Tibial nerve (tissue), 4 donors: ENCODE data around the gene MSI1. TPM values are rescaled to one million over a fixed set of nuclear protein-coding genes. Genes with fewer than 3 reads are reported as not detected.

Experiments used
- DNase-seq, 2 donors: peaks; one replicate each; pipeline ENCODE4 v3.0.0-alpha.2; 2019; ENCODE audit warnings: low spot score in 2 of 2
- H3K27ac ChIP-seq, 4 donors: fragments of 200-600 bp; sonication (generic) in 3 of 4; one replicate each; pipeline ENCODE4 v1.5.1; 2017 to 2019; ENCODE audit warnings: mild to moderate bottlenecking in 1 of 4
- H3K27me3 ChIP-seq, 2 donors: fragments of 200-600 bp; sonication (generic) in 1 of 2; one replicate each; pipeline versions ENCODE4 v1.5.1 to v1.6.0; 2017 to 2019
- H3K36me3 ChIP-seq, 3 donors: fragments of 200-600 bp; sonication (generic); one replicate each; pipeline ENCODE4 v1.5.1; 2018 to 2019
- H3K4me1 ChIP-seq, 4 donors: fragments of 200-600 bp; sonication (generic) in 3 of 4; one replicate each; pipeline ENCODE4 v1.5.1; 2017 to 2019
- H3K4me3 ChIP-seq, 4 donors: fragments of 200-600 bp; sonication (generic) in 3 of 4; one replicate each; pipeline ENCODE4 v1.5.1; 2017 to 2019; ENCODE audit warnings: mild to moderate bottlenecking in 1 of 4, moderate library complexity in 1 of 4
- H3K9me3 ChIP-seq, 4 donors: fragments of 200-600 bp; sonication (generic) in 3 of 4; one replicate each; pipeline ENCODE4 v1.5.1; 2017 to 2019
- EP300 ChIP-seq, 2 donors: sonication (generic); formaldehyde crosslinking; IDR thresholded peaks; one replicate each; pipeline ENCODE4 v1.6.1; 2017; ENCODE audit warnings: antibody characterized with exemption in 2 of 2, mild to moderate bottlenecking in 1 of 2
- POLR2A ChIP-seq, 2 donors: fragments of 450-650 bp; IDR thresholded peaks; one replicate each; pipeline ENCODE4 v1.6.1; 2017; ENCODE audit warnings: antibody characterized with exemption in 2 of 2, mild to moderate bottlenecking in 2 of 2, moderate library complexity in 2 of 2
- WGBS, 2 donors: methylation state at CpG; one replicate each; pipeline ENCODE4 v1.1.5; 2018; 5-methylcytosine and 5-hydroxymethylcytosine counted together
- total RNA-seq, 4 donors: library from RNA; depleted of rRNA; stranded (reverse); fragments of >200 nt; gene quantifications; one replicate each; pipeline ENCODE4 v1.1.0, GENCODE V29; 2016
- TF ChIP-seq, protein P1 (sequence below), 5 experiments: fragments of 200-600 bp in 3 of 5; fragments of 450-650 bp in 2 of 5; sonication (generic) in 3 of 5; IDR thresholded peaks; one replicate each; pipeline ENCODE4 v1.5.1; 2016 to 2019; ENCODE audit warnings: antibody characterized with exemption in 5 of 5, mild to moderate bottlenecking in 3 of 5, moderate library complexity in 2 of 5

MSI1 gene
- total RNA-seq, 4 donors from 2014 or later, result 0.22 to 1.2 (median 0.59) TPM; not detected in 1

DNA sequence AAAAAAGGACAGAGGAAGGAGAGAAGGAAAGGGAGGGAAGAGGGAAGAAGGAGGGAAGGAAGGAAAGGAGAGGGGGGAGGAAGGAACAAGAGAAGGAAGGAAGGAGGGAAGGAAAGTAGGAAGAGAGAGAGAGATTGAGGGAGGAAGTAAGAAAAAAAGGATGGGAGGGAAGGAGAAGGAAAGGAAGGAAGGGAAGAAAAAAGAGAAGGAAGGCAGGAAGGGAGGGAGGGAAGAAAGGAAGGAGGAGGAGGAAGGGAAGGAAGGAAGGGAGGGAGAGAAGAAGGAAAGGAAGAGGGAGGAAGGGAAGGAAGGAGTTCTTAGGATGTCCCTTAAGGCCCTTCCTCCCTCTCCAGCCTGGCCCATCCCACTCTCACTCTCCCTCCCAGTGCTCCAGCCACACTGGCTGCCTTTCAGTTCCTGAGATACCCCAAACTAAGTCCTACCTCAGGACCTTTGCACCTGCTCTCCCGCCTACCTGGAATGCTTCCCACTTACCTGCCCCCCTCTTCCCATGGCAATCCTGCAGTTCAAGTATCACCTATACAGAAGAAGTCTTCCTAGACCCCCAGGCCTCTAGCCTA lies 21.7 kb upstream of the MSI1 start:
- H3K27me3 ChIP-seq, result peaks cover 0 to 49% of the 10 kb centered on the region in 2 donors

DNA sequence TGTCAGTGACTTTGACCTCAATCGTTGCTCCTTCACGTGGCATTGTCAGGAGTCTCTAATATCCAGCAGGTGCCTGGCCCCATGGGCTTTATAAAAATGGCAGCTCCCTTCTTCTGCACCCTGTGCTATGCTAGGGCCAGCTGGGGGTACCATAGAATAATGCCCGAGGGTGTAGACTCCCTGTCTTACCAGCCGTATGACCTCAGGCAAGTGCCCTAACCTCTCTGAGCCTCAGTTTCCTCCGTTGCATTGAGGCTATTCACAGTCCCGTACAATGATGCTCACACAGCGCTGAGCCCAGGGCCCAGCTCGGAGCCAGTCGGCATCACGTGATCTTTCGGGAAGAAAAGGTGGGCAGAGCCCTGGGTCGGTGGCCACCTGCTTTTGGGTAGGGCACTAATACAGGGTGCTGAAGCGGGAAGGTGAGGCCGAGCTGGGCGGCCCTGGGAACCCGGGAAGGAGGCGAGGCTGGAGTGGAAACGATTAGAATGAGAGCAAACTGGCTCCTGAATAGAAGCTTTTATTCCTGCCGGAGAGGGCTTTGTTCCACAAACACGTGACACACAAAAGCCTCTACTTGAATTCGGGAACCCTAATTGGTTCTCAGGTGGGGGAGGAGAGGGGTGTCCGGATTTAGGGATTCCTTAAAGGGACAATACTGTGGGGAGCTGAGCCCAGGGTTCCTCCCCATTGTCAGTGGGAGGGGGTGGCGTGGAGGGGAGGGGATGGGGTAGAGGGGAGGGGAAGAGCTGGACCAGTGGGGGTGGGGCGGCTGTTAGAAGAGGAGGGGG lies 19.9 kb upstream of the MSI1 start:
- Histone ChIP-seq H3K9me3 (no peaks in the 10 kb centered on the region), H3K27ac (no peak overlapping the region), H3K4me3 (peak overlapping the region in 2 of 4 donors; percentile 5 to 21), H3K36me3 (no peaks in the 10 kb centered on the region), H3K4me1 (peaks cover 0 to 12% (median 0%) of the 10 kb centered on the region in 4 donors), H3K27me3 (peaks cover 0 to 33% of the 10 kb centered on the region in 2 donors)
- DNase-seq, result no peak
- WGBS, 2 donors, result 6 to 9% methylated on average over 23 to 24 of the region's 24 CpGs
- TF ChIP-seq POLR2A (IDR thresholded peaks at IDR 0.05), result no peak
- TF ChIP-seq, protein P1, sequence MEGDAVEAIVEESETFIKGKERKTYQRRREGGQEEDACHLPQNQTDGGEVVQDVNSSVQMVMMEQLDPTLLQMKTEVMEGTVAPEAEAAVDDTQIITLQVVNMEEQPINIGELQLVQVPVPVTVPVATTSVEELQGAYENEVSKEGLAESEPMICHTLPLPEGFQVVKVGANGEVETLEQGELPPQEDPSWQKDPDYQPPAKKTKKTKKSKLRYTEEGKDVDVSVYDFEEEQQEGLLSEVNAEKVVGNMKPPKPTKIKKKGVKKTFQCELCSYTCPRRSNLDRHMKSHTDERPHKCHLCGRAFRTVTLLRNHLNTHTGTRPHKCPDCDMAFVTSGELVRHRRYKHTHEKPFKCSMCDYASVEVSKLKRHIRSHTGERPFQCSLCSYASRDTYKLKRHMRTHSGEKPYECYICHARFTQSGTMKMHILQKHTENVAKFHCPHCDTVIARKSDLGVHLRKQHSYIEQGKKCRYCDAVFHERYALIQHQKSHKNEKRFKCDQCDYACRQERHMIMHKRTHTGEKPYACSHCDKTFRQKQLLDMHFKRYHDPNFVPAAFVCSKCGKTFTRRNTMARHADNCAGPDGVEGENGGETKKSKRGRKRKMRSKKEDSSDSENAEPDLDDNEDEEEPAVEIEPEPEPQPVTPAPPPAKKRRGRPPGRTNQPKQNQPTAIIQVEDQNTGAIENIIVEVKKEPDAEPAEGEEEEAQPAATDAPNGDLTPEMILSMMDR (IDR thresholded peaks at IDR 0.05), result no peak
- TF ChIP-seq EP300 (IDR thresholded peaks at IDR 0.05), result no peak

More for the DNA sequence above, 21.7 kb upstream of the MSI1 start:
- Histone ChIP-seq H3K4me1 (peaks cover 0 to 12% (median 0%) of the 10 kb centered on the region in 4 donors), H3K27ac (no peak overlapping the region), H3K4me3 (no peak overlapping the region), H3K36me3 (no peaks in the 10 kb centered on the region), H3K9me3 (no peaks in the 10 kb centered on the region)
- DNase-seq, result no peak
- TF ChIP-seq EP300 (IDR thresholded peaks at IDR 0.05), result no peak
- TF ChIP-seq POLR2A (IDR thresholded peaks at IDR 0.05), result no peak
- TF ChIP-seq, protein P1 (IDR thresholded peaks at IDR 0.05), result no peak
- 91 to 96% methylated on average over 1 of the region's 1 CpG for WGBS, 2 donors

DNA sequence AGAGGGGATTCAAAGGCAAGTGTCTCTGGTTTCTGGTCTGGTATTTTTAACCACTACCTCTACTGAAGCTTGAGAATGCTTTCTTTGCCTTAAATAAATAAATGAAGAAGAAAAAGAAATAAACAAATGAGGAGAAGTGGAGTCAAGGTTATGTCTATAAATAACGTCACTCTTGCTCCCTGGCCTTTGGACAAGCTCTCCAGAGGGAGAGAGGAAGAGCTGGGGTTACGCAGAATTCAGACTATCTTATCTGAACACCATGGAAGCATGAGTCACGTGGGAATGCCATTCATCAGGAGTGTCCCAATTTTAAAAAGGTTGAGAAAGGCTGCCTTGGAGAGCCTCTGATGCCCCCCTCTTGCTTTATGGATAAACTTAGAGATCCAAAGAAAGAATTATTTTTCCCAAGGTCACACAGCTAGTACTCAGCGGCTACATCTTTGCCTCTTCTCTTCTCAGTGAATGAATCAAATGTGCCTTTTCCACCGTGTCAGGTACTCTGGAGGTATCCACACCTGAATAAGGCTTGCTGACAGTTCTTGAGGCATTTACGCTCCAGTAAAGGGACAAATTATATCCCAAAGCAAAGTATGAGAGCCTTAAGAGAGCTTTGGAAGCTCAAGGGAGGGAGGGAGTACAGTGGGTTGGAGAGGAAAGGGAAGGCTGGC lies 12.9 kb upstream of the MSI1 start:
- no peak for DNase-seq
- Histone ChIP-seq H3K27ac (no peak overlapping the region), H3K9me3 (no peaks in the 10 kb centered on the region), H3K27me3 (peaks cover 0 to 38% of the 10 kb centered on the region in 2 donors), H3K36me3 (no peaks in the 10 kb centered on the region), H3K4me3 (no peak overlapping the region), H3K4me1 (no peaks in the 10 kb centered on the region)
- WGBS, 2 donors, result 53 to 60% methylated on average over 6 of the region's 6 CpGs
- TF ChIP-seq EP300 (IDR thresholded peaks at IDR 0.05), result no peak
- TF ChIP-seq, protein P1 (IDR thresholded peaks at IDR 0.05), result no peak
- TF ChIP-seq POLR2A (IDR thresholded peaks at IDR 0.05), result no peak

DNA sequence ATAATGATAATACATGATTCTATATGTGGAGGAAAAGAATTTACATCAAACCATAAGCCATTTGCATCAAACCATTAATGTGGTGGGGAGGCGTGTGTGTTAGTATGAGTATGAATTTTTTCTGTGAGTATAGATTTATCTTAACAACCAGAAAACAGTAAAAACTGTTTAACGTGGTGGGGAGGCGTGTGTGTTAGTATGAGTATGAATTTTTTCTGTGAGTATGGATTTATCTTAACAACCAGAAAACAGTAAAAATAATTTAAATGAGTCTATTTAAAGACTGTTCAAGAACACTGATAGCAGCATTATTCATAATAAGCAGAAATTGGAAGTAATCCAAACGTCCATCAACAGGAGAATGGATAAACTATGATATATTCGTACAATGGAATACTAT lies 9.1 kb upstream of the MSI1 start:
- WGBS, 2 donors, result 56 to 60% methylated on average over 5 of the region's 5 CpGs
- Histone ChIP-seq H3K9me3 (no peaks in the 10 kb centered on the region), H3K4me1 (no peaks in the 10 kb centered on the region), H3K27me3 (peaks cover 0 to 60% of the 10 kb centered on the region in 2 donors), H3K27ac (no peak overlapping the region), H3K36me3 (no peaks in the 10 kb centered on the region), H3K4me3 (no peak overlapping the region)
- no peak for TF ChIP-seq EP300 (IDR thresholded peaks at IDR 0.05)
- TF ChIP-seq POLR2A (IDR thresholded peaks at IDR 0.05), result no peak
- TF ChIP-seq, protein P1 (IDR thresholded peaks at IDR 0.05), result no peak
- no peak for DNase-seq

DNA sequence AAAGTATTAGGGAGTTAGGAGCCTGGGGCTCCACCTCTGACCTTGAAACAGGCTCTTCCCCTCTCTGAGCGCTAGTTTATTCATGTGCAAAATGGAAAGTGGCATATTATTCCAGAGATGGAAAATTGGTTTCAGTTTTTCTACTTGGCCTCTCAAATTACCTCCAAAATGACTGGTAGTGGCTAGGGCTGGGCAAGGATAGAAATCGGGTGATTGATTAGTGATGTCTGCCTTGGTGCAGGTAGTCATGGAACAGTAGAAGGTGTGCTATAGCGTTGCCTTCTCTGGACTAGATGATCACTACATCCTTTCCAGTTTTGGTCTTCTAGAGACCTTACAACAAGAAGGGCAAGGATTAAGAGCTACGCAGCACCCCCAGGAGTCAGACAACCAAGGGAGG lies 8.6 kb upstream of the MSI1 start:
- 87 to 89% methylated on average over 4 of the region's 4 CpGs for WGBS, 2 donors
- Histone ChIP-seq H3K27ac (no peak overlapping the region), H3K27me3 (peaks cover 0 to 62% of the 10 kb centered on the region in 2 donors)

More for the DNA sequence above, 8.6 kb upstream of the MSI1 start:
- TF ChIP-seq EP300 (IDR thresholded peaks at IDR 0.05) (no peak), POLR2A (IDR thresholded peaks at IDR 0.05) (no peak)
- TF ChIP-seq, protein P1 (IDR thresholded peaks at IDR 0.05), result no peak
- Histone ChIP-seq H3K9me3 (no peaks in the 10 kb centered on the region), H3K4me3 (no peak overlapping the region), H3K4me1 (no peaks in the 10 kb centered on the region), H3K36me3 (no peaks in the 10 kb centered on the region)
- no peak for DNase-seq
